Mononuclear cell (primary cell): ENCODE results near the gene AP2A1. TPM values are rescaled to one million over a fixed set of nuclear protein-coding genes. Genes with fewer than 3 reads are reported as not detected.

ENCODE experiments used
- H3K27me3 ChIP-seq: 2 replicates; pipeline ENCODE4 v1.6.0; 2011; ENCODE audit warnings: low read length, control low read depth; ENCODE audit not compliant: insufficient read depth
- H3K4me1 ChIP-seq: 2 replicates; pipeline ENCODE4 v1.5.1; 2011; ENCODE audit warnings: mild to moderate bottlenecking, low read length, control low read depth; ENCODE audit not compliant: insufficient read depth
- H3K4me3 ChIP-seq: 2 replicates; pipeline ENCODE4 v1.5.1; 2011; ENCODE audit warnings: mild to moderate bottlenecking, low read length, moderate library complexity
- H3K9me3 ChIP-seq: 2 replicates; pipeline ENCODE4 v1.5.1; 2011; ENCODE audit warnings: low read depth, mild to moderate bottlenecking, control low read depth, low read length
- total RNA-seq: library from RNA; depleted of rRNA; stranded (reverse); fragments of >200 nt; gene quantifications from one replicate; pipeline ENCODE4 v1.2.3, GENCODE V29; 2012

Gene AP2A1
- total RNA-seq, 1 donor: 30.2 TPM

DNA sequence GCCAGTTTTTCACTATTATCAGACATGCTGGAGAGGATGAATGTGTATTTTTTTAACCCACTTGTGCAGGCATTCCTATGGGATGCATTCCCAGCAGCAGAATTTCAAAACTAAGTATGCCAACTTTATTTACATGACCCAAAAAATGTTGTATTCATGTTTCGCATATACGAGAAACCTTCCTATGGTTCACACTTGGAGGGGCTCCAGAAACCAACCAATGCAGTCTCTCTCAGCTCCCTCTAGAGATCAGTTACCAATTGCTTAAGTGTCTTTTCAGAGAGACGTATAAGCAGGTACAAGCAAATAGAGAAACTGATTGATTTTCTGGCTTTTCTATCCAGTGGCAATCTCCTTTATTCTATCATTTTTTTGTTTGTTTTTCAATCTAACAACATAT, 78.6 kb downstream of the AP2A1 start:
- Histone ChIP-seq H3K27me3 (no peaks in the 10 kb centered on the region), H3K9me3 (no peaks in the 10 kb centered on the region), H3K4me3 (no peak overlapping the region), H3K4me1 (peaks cover 55% of the 10 kb centered on the region)

DNA sequence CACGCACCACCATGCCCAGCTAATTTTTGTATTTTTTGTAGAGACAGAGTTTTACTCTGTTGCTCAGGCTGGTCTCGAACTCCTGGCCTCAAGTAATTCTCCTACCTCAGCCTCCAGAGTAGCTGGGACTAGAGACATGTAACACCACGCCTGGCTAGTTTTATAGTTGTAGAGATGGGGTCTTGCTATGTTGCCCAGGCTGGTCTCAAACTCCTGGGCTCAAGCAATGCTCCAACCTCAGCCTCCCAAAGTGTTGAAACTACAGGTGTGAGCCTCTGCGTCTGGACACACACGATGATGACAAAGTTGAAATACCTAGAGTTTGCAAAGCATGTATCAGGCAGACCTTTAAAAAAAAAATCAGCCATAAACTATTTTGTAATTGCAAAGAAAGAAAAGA, 79.6 kb downstream of the AP2A1 start:
- Histone ChIP-seq H3K4me1 (peaks cover 56% of the 10 kb centered on the region), H3K4me3 (no peak overlapping the region), H3K27me3 (no peaks in the 10 kb centered on the region), H3K9me3 (no peaks in the 10 kb centered on the region)

DNA sequence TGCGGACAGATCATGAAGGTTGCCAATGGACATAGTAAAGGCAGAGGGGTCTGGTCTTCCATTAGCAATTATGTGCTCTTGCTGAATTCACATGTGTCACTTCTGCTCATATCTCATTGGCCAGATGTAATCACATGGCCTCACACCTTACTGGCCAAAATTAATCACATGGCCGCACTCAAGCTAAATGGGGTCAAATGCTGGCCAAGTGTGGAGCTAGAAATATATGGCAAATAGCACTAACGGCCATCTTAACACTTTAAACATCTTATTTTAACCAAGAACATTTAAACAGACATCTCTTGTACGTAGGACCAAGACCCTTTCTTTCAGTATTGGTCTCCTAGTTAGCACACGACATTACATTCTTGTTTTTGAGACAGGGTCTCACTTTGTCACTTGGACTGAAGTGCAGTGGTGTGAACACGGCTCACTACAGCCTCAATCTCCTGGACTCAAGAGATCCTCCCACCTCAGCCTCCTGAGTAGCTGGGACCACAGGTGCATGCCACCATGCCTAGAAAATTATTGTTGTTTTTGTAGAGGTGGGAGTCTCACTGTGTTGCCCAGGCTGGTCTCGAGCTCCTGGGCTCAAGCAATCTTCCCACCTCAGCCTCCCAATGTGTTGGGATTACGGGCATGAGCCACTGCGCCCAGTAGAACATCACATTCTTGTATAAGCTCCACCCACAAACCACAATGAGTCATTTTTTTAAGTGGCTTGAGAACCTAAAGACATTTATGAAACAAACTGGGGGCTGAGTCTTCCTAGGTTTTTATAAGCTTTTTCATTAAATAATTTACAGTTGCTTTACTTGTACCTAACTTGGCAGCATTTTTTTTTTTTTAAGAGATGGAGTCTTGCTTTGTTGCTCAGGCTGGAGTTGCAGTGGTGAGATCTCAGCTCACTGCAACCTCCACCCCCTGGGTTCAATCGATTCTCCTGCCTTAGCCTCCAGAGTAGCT, 81.2 kb downstream of the AP2A1 start:
- H3K4me1 ChIP-seq: peaks cover 69% of the 10 kb centered on the region
- H3K9me3 ChIP-seq: no peaks in the 10 kb centered on the region
- H3K4me3 ChIP-seq: no peak overlapping the region
- peaks cover 4% of the 10 kb centered on the region for H3K27me3 ChIP-seq

DNA sequence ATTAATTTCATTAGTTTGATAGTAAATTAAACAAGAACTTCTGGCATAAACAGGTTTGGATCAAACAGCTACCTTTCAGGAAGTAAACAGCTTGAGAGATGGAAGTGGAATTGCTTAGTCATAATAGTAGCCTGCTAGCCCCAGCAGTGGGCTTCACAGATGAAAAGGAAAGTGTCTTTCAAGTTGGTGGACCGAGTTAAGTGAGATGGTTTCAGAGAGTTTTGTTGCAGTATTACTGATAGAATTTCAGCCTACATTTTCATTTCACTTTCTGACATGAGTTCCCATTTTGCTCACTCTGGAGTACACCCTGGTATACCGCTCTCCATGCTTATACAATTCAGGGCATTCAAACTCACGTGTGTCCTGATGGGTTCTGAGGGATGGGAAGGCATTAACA, 82.1 kb downstream of the AP2A1 start:
- Histone ChIP-seq H3K27me3 (peaks cover 4% of the 10 kb centered on the region), H3K4me1 (peaks cover 62% of the 10 kb centered on the region), H3K9me3 (no peaks in the 10 kb centered on the region), H3K4me3 (no peak overlapping the region)

DNA sequence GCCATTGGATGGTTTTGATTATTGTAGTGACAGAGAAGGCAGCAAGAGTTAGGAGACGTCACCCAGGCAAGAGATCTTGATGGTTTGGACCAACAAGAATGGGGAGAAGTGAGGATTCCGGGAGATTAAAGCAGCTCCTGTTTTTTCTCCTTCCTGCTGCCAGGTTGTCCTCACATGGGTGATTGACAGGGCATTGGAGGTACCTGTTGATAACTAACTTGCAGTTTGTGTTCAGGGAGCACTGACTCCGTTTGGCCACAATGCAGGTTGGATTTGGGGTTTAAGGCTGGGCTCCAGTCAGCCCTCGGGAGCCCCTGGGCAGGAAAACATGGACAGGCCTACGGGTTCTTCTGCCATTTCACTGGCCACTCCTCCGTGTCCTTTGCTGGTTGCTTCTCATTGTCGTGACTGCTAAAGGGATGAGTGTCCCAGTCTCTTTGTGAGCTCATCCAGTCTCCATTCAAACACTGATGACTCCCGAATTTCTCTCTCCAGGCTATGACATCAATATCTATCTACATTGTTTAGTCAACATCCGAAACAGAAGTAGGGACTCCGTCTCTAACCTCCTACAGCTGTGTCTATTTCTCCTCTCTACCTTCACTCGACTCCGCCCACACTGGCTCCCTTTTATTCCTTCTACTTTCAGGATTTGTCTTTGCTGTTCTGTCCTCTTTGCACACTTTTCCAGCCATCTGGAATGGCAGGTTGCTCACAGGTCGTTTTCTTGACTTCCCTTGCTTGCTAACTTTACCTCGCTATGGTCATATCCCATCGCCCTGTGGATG, 82.8 kb downstream of the AP2A1 start:
- H3K4me3 ChIP-seq: no peak overlapping the region
- H3K9me3 ChIP-seq: no peaks in the 10 kb centered on the region
- peaks cover 55% of the 10 kb centered on the region for H3K4me1 ChIP-seq
- H3K27me3 ChIP-seq: peaks cover 4% of the 10 kb centered on the region

GRCh38 chr19:49850221-49850486, 83.4 kb downstream of the AP2A1 start:
- Histone ChIP-seq H3K4me3 (peak overlapping the region; percentile 90), H3K27me3 (peaks cover 4% of the 10 kb centered on the region), H3K9me3 (no peaks in the 10 kb centered on the region), H3K4me1 (peaks cover 49% of the 10 kb centered on the region)

- Histone ChIP-seq H3K27me3 (peaks cover 4% of the 10 kb centered on the region), H3K4me1 (peaks cover 44% of the 10 kb centered on the region), H3K4me3 (peak within 1 kb of the TSS; percentile 90), H3K9me3 (no peaks in the 10 kb centered on the region)
Measured at GRCh38 chr19:49850487-49851342, 83.9 kb downstream of the AP2A1 start, which contains the start of gene PTOV1. Gene PTOV1 (plus strand): TSS chr19:49851159.

DNA sequence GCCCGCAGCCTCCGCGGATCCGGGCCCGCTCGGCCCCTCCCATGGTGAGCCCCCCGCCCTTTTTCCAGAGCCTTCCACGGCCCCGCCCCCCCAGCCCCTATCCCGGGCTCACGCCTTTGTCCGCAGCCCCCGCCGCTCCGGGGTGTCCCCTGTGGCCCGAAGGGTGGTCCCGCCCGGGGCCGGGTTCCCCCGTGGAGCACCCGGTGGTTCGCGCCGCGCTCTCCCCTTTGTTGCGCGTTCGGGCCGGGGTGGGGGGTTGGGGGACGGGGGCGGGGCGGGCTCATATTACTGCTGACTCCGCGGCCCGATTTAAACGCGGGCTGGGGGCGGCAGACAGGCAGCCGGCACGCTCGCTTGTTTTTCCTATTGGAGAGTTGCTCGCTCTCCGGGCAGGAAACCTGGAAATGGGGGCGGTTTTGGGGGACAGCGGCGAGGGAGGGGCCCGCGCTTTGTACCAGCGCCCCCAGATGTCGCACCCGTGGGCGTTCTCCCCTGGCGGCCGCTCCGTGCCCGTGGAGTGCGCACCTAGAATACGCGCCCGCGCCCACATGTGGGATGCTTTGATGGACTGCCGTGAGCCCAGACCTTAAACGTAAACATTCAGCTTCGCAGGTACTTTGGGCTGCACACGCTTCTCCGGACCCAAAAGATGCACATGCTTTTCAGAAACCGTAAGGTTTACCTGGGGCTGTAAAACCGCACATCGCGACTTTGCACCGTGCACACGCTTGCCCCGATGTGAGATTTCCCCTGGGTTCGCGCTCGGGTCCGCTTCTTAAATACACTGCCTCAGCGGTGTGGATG, 84.9 kb downstream of the AP2A1 start:
- Histone ChIP-seq H3K4me3 (peak overlapping the region; percentile 90), H3K9me3 (no peaks in the 10 kb centered on the region), H3K27me3 (peaks cover 4% of the 10 kb centered on the region), H3K4me1 (peaks cover 41% of the 10 kb centered on the region)

GRCh38 chr19:49852631-49853126, 85.9 kb downstream of the AP2A1 start:
- Histone ChIP-seq H3K9me3 (no peaks in the 10 kb centered on the region), H3K4me3 (no peak overlapping the region), H3K27me3 (peaks cover 4% of the 10 kb centered on the region), H3K4me1 (peaks cover 40% of the 10 kb centered on the region)

GRCh38 chr19:49853852-49854377, 87.1 kb downstream of the AP2A1 start:
- no peak overlapping the region for H3K4me3 ChIP-seq
- H3K27me3 ChIP-seq: peaks cover 4% of the 10 kb centered on the region
- no peaks in the 10 kb centered on the region for H3K9me3 ChIP-seq
- peaks cover 28% of the 10 kb centered on the region for H3K4me1 ChIP-seq

DNA sequence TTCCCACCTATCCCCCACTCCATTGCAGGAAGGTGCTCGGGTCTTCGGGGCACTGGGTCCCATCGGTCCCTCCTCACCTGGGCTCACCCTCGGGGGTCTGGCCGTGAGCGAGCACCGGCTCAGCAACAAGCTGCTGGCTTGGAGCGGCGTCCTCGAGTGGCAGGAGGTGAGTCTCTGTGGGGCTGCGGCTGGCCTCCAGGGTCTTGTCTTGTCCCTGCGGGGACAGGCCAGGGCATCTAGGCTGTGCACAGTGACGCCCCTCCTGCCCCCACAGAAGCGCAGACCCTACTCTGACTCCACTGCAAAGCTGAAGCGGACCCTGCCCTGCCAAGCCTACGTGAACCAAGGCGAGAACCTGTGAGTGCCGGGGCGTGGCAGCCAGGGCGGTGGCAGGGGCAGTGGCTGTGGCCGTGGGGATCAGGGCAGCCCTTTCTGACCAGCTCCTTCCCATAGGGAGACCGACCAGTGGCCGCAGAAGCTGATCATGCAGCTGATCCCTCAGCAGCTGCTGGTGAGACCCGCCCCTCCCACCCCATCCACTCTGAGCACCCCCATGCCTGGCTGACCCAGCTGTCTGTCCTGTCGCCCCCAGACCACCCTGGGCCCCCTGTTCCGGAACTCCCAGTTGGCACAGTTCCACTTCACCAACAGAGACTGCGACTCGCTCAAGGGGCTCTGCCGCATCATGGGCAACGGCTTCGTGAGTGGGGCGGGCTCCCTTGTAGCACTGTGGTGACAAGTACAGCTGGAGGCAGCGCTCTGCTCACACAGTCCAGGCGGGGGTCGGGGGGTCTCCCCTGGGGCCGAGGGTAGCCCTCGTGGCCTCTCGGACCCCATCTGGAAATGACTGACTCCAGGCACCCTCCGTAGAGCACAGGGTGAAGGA, 87.8 kb downstream of the AP2A1 start:
- Histone ChIP-seq H3K4me3 (no peak overlapping the region), H3K4me1 (peaks cover 21% of the 10 kb centered on the region), H3K27me3 (peaks cover 4% of the 10 kb centered on the region), H3K9me3 (no peaks in the 10 kb centered on the region)

GRCh38 chr19:49855277-49855675, 88.5 kb downstream of the AP2A1 start:
- Histone ChIP-seq H3K27me3 (peaks cover 4% of the 10 kb centered on the region), H3K4me3 (no peak overlapping the region), H3K4me1 (peaks cover 17% of the 10 kb centered on the region), H3K9me3 (no peaks in the 10 kb centered on the region)
